Measurements from ENCODE around the gene SGCB. TPM values are rescaled to one million over a fixed set of nuclear protein-coding genes. Genes with fewer than 3 reads are reported as not detected.

The SGCB gene
- total and polyA plus RNA-seq, 2 donors (not counting 1 experiment from before 2014, with no cell fraction given): 45.9 to 72.2 TPM

DNA sequence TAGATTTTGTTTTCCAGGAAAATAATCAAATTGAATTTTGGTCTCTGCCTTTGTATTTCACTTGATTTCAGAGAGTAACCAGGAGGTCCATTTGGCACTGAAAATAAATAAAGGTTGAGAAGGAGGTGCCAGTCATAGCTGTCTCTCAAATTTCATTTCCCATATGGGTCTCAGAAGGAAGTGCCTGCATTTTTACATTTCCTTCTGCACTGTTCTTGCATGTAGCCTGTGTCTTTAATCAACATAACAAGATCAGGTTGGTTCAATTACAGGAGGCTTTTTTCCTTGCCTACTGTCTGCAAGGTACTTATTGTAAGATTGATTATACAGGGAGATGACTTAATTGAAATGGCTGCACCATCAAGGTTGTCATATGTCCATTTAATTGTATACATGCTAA, 33.7 kb downstream of the SGCB start:
- H2AFZ ChIP-seq (ENCODE audit: low read length): no peak overlapping the region
- TF ChIP-seq, protein P1, sequence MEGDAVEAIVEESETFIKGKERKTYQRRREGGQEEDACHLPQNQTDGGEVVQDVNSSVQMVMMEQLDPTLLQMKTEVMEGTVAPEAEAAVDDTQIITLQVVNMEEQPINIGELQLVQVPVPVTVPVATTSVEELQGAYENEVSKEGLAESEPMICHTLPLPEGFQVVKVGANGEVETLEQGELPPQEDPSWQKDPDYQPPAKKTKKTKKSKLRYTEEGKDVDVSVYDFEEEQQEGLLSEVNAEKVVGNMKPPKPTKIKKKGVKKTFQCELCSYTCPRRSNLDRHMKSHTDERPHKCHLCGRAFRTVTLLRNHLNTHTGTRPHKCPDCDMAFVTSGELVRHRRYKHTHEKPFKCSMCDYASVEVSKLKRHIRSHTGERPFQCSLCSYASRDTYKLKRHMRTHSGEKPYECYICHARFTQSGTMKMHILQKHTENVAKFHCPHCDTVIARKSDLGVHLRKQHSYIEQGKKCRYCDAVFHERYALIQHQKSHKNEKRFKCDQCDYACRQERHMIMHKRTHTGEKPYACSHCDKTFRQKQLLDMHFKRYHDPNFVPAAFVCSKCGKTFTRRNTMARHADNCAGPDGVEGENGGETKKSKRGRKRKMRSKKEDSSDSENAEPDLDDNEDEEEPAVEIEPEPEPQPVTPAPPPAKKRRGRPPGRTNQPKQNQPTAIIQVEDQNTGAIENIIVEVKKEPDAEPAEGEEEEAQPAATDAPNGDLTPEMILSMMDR (conservative IDR thresholded peaks at IDR 0.05 in 1 of 2, IDR thresholded peaks at IDR 0.05 in 1 of 2; ENCODE audit: low read depth in 1 of 2, low read length in 2 of 2): no peak
- no peak for TF ChIP-seq EZH2 (IDR thresholded peaks at IDR 0.05; ENCODE audit: low read length, missing control alignments)
- H3K79me2 ChIP-seq (ENCODE audit: control insufficient read depth, insufficient read depth, low read length): no peaks in the 10 kb centered on the region
- no peak overlapping the region for H3K9ac ChIP-seq (ENCODE audit: insufficient read depth, low read length)
- no peak overlapping the region for H3K4me3 ChIP-seq (replicated peaks in 1 of 4; ENCODE audit: control extremely low read depth in 1 of 4, insufficient read depth in 1 of 4, low read depth in 3 of 4, low read length in 4 of 4)
- no peaks in the 10 kb centered on the region for H3K4me1 ChIP-seq (ENCODE audit: control insufficient read depth, extremely low read depth, insufficient read depth, low read length)
- no peaks in the 10 kb centered on the region for H4K20me1 ChIP-seq (ENCODE audit: control insufficient read depth, extremely low read depth, insufficient read depth, low read length)
- no peaks in the 10 kb centered on the region for H3K36me3 ChIP-seq (ENCODE audit: control insufficient read depth, insufficient read depth, low read length)
- no peaks in the 10 kb centered on the region for H3K9me3 ChIP-seq (ENCODE audit: control insufficient read depth, insufficient read depth, low read depth, low read length)
- DNase-seq (ENCODE audit: low read depth in 2 of 2): no peak
- H3K27me3 ChIP-seq (ENCODE audit: control insufficient read depth, insufficient read depth, low read length): no peaks in the 10 kb centered on the region
- H3K27ac ChIP-seq (ENCODE audit: insufficient read depth, low read length): no peak overlapping the region
- H3K4me2 ChIP-seq (ENCODE audit: extremely low read depth, insufficient read depth, low read length): no peak overlapping the region

DNA sequence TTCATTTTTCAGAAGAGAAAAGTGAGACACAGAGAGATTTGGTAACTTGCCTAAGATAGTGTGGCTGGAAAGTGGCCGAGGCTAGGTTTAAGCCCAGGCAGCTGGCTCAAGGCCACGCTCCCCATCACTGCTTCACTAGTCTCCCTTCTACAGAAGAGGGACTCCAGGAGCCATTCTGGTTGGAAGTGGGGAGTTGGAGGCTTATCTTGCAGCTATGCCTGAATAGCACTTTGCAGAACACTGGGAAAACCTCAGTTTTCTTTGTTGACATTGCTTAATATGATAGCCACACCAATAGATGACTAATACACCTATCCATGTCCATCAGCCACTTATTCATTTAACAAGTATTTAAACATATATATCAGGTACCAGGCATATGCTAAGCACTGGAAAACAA, 36.5 kb downstream of the SGCB start:
- Histone ChIP-seq H3K27ac (ENCODE audit: insufficient read depth, low read length) (no peak overlapping the region), H4K20me1 (ENCODE audit: control insufficient read depth, extremely low read depth, insufficient read depth, low read length) (no peaks in the 10 kb centered on the region), H3K4me3 (replicated peaks in 1 of 4; ENCODE audit: control extremely low read depth in 1 of 4, insufficient read depth in 1 of 4, low read depth in 3 of 4, low read length in 4 of 4) (no peak overlapping the region), H3K4me1 (ENCODE audit: control insufficient read depth, extremely low read depth, insufficient read depth, low read length) (no peaks in the 10 kb centered on the region), H3K27me3 (ENCODE audit: control insufficient read depth, insufficient read depth, low read length) (no peaks in the 10 kb centered on the region), H3K9me3 (ENCODE audit: control insufficient read depth, insufficient read depth, low read depth, low read length) (no peaks in the 10 kb centered on the region), H3K4me2 (ENCODE audit: extremely low read depth, insufficient read depth, low read length) (no peak overlapping the region), H3K9ac (ENCODE audit: insufficient read depth, low read length) (no peak overlapping the region), H2AFZ (ENCODE audit: low read length) (no peak overlapping the region), H3K36me3 (ENCODE audit: control insufficient read depth, insufficient read depth, low read length) (no peaks in the 10 kb centered on the region), H3K79me2 (ENCODE audit: control insufficient read depth, insufficient read depth, low read length) (no peaks in the 10 kb centered on the region)
- TF ChIP-seq EZH2 (IDR thresholded peaks at IDR 0.05; ENCODE audit: low read length, missing control alignments): no peak
- TF ChIP-seq, protein P1 (conservative IDR thresholded peaks at IDR 0.05 in 1 of 2, IDR thresholded peaks at IDR 0.05 in 1 of 2; ENCODE audit: low read depth in 1 of 2, low read length in 2 of 2): no peak
- DNase-seq (ENCODE audit: low read depth in 2 of 2): peak in 1 of 2 donors; percentile 57

DNA sequence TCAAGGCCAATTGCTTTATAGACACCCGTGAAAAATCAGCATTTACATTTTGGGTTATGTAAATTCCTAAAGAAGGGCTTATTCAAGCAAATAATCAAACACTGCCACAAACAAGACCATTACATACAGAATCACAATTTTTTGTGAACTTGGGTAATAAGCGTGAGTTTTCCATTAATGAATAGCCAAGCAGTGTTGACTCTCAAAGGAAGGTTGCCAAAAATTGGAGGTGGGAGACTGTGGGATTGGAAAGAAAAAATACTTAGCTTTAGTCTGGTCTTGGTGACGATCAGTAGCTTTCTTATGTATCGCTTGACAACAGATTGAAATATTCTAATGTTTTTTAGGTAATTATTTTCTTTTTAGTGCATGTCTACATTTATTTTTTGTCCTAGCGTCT, 38.8 kb downstream of the SGCB start:
- Histone ChIP-seq H3K27me3 (ENCODE audit: control insufficient read depth, insufficient read depth, low read length) (no peaks in the 10 kb centered on the region), H3K9ac (ENCODE audit: insufficient read depth, low read length) (no peak overlapping the region)

More for the DNA sequence above, 38.8 kb downstream of the SGCB start:
- Histone ChIP-seq H3K36me3 (ENCODE audit: control insufficient read depth, insufficient read depth, low read length) (no peaks in the 10 kb centered on the region), H3K4me2 (ENCODE audit: extremely low read depth, insufficient read depth, low read length) (no peak overlapping the region), H3K79me2 (ENCODE audit: control insufficient read depth, insufficient read depth, low read length) (no peaks in the 10 kb centered on the region), H4K20me1 (ENCODE audit: control insufficient read depth, extremely low read depth, insufficient read depth, low read length) (no peaks in the 10 kb centered on the region), H3K4me3 (replicated peaks in 1 of 4; ENCODE audit: control extremely low read depth in 1 of 4, insufficient read depth in 1 of 4, low read depth in 3 of 4, low read length in 4 of 4) (no peak overlapping the region), H2AFZ (ENCODE audit: low read length) (no peak overlapping the region), H3K9me3 (ENCODE audit: control insufficient read depth, insufficient read depth, low read depth, low read length) (no peaks in the 10 kb centered on the region), H3K4me1 (ENCODE audit: control insufficient read depth, extremely low read depth, insufficient read depth, low read length) (no peaks in the 10 kb centered on the region), H3K27ac (ENCODE audit: insufficient read depth, low read length) (no peak overlapping the region)
- no peak for DNase-seq (ENCODE audit: low read depth in 2 of 2)
- TF ChIP-seq, protein P1 (conservative IDR thresholded peaks at IDR 0.05 in 1 of 2, IDR thresholded peaks at IDR 0.05 in 1 of 2; ENCODE audit: low read depth in 1 of 2, low read length in 2 of 2): no peak
- no peak for TF ChIP-seq EZH2 (IDR thresholded peaks at IDR 0.05; ENCODE audit: low read length, missing control alignments)

Data from fibroblast of lung (primary cell).